ENCODE results near the gene CYP2A6.
A peak's percentile ranks its signal among the peaks of the same experiment; 100 is the strongest.
"Not testable (repeated sequence)": the region's sequence is repeated elsewhere in the genome, so short reads cannot be mapped to it uniquely, and the experiment has no call there.

Gene CYP2A6

DNA sequence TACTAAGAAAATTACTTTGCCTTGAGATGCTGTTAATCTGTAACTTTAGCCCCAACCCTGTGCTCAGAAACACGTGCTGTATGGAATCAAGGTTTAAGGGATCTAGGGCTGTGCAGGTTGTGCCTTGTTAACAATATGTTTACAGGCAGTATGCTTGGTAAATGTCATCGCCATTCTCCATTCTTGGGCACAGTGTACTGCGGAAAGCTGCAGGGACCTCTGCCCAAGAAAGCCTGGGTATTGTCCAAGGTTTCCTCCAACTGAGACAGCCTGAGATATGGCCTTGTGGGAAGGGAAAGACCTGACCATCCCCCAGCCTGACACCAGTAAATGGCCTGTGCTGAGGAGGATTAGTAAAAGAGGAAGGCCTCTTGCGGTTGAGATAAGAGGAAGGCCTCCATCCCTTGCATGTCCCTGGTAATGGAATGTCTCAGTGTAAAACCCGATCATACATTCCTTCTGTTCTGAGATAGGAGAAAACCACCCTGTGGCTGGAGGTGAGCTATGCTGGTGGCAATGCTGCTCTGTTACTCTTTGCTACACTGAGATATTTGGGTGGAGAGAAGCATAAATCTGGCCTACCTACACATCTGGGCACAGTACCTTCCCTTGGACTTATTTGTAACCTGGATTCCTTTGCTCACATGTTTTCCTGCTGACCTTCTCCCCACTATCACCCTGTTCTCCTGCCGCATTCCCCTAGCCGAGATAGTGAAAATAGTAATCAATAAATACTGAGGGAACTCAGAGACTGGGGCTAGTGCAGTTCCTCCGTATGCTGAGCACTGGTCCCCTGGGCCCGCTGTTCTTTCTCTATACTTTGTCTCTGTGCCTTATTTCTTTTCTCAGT, 27.3 kb downstream of the CYP2A6 start:
- DNase-seq (ENCODE audit: low read depth in 2 of 2): peak in 1 of 2 donors; percentile 84
- H3K4me3 ChIP-seq (replicated peaks in 1 of 2; ENCODE audit: low read depth in 2 of 2, low read length in 2 of 2): not testable (repeated sequence)

- no peak overlapping the region for H3K4me3 ChIP-seq (replicated peaks in 1 of 2; ENCODE audit: low read depth in 2 of 2, low read length in 2 of 2)
- no peak for DNase-seq (ENCODE audit: low read depth in 2 of 2)
- no peak for TF ChIP-seq CTCF (IDR thresholded peaks at IDR 0.05; ENCODE audit: low read depth, low read length)
These were observed 28.1 kb downstream of the CYP2A6 start for GRCh38 chr19:40822161-40822560.

GRCh38 chr19:40819479-40820234, 30.6 kb downstream of the CYP2A6 start:
- peak; percentile 57 for TF ChIP-seq CTCF (IDR thresholded peaks at IDR 0.05; ENCODE audit: low read depth, low read length)
- H3K4me3 ChIP-seq (replicated peaks in 1 of 2; ENCODE audit: low read depth in 2 of 2, low read length in 2 of 2): not testable (repeated sequence)
- peak; percentile 57 to 67 for DNase-seq (ENCODE audit: low read depth in 2 of 2)

DNA sequence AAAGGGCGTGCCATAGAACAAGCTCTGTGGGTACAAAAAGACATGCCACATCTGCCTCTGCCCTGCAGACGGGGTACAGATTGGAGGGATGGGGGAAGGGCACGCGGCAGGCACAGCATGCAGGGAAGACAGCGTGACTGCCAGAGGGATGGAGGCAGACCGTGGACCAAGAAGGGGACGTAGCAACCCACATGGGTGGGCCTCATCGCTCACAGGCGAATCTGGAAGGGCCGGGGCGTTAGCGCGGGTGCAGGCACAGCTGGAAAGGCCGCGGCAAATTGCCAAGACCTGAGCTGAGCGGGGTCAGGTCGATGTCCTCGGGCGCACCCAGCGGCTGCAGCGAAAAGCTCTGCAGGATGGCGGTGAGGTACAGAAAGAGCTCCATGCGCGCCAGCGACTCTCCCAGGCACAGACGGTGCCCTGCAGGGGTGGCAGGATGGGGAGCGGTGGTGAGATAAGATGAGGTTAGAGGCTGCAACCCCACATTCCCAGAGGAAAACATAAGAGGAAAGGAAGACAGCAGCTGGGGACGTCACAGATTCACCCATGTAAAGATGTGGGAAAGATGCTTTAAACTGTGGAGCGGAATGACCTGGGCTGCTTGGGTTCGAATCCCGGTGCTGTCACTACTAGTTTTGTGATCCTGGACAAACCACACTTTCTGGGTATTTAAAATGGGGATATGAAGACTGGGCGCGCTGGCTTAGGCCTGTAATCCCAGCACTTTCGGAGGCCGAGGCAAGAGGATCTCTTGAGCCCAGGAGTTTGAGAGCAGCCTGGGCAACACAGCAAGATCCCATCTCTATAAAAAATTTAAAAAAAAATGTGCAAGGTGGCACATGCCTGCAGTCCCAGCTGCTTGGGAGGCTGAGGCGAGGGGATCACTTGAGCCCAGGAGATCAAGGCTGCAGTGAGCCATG, 31.5 kb downstream of the CYP2A6 start:
- peak; percentile 61 to 63 for DNase-seq (ENCODE audit: low read depth in 2 of 2)
- peak overlapping the region in 1 of 2 donors; percentile 38 for H3K4me3 ChIP-seq (replicated peaks in 1 of 2; ENCODE audit: low read depth in 2 of 2, low read length in 2 of 2)

DNA sequence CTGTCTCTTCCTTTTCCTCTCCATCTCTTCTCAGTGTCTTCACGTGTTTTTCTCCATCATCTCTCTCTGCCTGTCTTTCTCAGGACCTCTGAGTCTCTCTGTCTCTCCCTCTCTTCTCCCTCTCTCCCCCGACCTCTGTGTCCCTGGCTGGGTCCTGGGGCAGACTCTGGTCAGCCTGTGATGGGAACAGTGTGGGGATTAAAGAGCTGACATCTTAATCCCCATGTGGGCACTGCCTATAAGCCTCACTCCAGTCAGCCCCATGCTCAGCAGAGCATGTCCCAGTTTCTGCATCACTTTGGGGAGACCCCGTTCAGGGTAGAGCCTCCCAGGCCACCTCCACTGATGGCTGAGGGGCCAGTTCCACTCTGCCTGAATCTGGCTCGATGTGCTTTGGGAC, 35.0 kb downstream of the CYP2A6 start:
- DNase-seq (ENCODE audit: low read depth in 2 of 2): no peak
- H3K4me3 ChIP-seq (replicated peaks in 1 of 2; ENCODE audit: low read depth in 2 of 2, low read length in 2 of 2): no peak overlapping the region
- TF ChIP-seq CTCF (IDR thresholded peaks at IDR 0.05; ENCODE audit: low read depth, low read length): no peak

More for the DNA sequence above, 31.5 kb downstream of the CYP2A6 start:
- peak; percentile 28 for TF ChIP-seq CTCF (IDR thresholded peaks at IDR 0.05; ENCODE audit: low read depth, low read length)

DNA sequence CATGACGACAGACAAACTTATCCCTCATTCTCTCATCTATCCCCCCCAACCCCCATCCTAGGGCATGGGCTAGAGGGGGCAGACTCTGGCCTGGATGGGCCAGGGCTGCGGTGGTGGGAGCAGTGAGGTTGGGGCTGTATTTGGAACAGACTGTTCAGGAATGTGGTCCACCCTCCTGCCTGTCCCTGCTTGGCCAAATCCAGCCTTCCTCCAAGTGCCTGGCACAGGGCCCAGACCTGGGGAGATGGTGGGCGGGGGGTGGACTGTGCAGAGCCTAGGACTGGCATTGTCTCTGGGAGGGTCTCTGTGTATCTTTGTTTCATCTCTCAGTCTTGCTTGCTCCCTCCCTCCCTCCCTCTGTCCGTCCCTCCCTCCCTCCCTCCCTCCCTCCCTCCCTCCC, 37.1 kb downstream of the CYP2A6 start:
- peak in 1 of 2 donors; percentile 74 for DNase-seq (ENCODE audit: low read depth in 2 of 2)
- no peak overlapping the region for H3K4me3 ChIP-seq (replicated peaks in 1 of 2; ENCODE audit: low read depth in 2 of 2, low read length in 2 of 2)
- TF ChIP-seq CTCF (IDR thresholded peaks at IDR 0.05; ENCODE audit: low read depth, low read length): no peak

- H3K4me3 ChIP-seq (replicated peaks in 1 of 2; ENCODE audit: low read depth in 2 of 2, low read length in 2 of 2); DNase-seq (ENCODE audit: low read depth in 2 of 2): not testable (repeated sequence)
These were observed 37.7 kb downstream of the CYP2A6 start for GRCh38 chr19:40812571-40812970.

Measured in cardiac fibroblast (primary cell).